ENCODE data around the gene PANX1. TPM values are rescaled to one million over a fixed set of nuclear protein-coding genes. Genes with fewer than 3 reads are reported as not detected.
"Not testable (repeated sequence)": the region's sequence is repeated elsewhere in the genome, so short reads cannot be mapped to it uniquely, and the experiment has no call there.

PANX1 gene
- total RNA-seq, 1 experiment from 2014 or later, result 62.9 TPM

DNA sequence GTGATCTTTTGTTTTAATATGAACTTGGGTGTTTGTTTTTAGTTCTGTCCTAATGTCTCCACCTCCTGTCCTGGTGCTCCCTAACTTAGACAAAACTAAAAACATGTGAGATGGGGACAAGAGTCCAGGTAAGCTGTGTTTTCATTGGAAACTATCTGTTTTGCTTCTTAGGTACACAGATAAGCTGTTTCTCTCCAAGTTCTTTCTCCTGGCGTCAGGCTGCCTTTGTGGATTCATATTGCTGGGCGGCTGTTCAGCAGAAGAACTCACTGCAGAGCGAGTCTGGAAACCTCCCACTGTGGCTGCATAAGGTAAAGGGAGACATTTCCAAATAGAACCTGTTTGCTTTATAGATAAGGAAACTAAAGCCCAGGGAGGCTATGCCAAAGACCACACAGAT lies 24.7 kb downstream of the PANX1 start:
- POLR2A ChIA-PET (ENCODE audit: unreplicated experiment), result no interaction called here
- intact Hi-C loops (cut with micrococcal nuclease), result no loop called here
- Histone ChIP-seq H3K4me1 (ENCODE audit: insufficient read depth, low read length) (peaks cover 51% of the 10 kb centered on the region), H3K79me2 (ENCODE audit: low read length) (peaks cover 65% of the 10 kb centered on the region), H3K36me3 (ENCODE audit: low read depth, low read length) (peaks cover 18% of the 10 kb centered on the region; the same call in 1 of the 2 replicates), H4K20me1 (ENCODE audit: low read length) (peaks cover 60% of the 10 kb centered on the region), H3F3A (ENCODE audit: low read length, unreplicated experiment) (no peaks in the 10 kb centered on the region), H3K4me2 (ENCODE audit: low read length) (no peak overlapping the region), H3K9ac (ENCODE audit: low read length) (no peak overlapping the region), H3K27ac (ENCODE audit: low read length) (no peak overlapping the region), H3K9me3 (ENCODE audit: low read length) (no peaks in the 10 kb centered on the region), H2AFZ (ENCODE audit: low read length) (no peak overlapping the region), H3K27me3 (ENCODE audit: low read length) (no peaks in the 10 kb centered on the region), H3K4me3 (ENCODE audit: low read length) (no peak overlapping the region), H3K9me2 (replicated peaks; ENCODE audit: low read length) (no peaks in the 10 kb centered on the region)
- no TSS peak for BruUV-seq (replicated peaks)
- TF ChIP-seq CTCF (conservative IDR thresholded peaks at IDR 0.05; ENCODE audit: low read depth, low read length) (no peak), EZH2 (IDR thresholded peaks at IDR 0.05; ENCODE audit: low read length, unreplicated experiment) (no peak), EZH2phosphoT487 (IDR thresholded peaks at IDR 0.05; ENCODE audit: borderline replicate concordance, low read length) (no peak)
- ATAC-seq (no peak), DNase-seq (no peak)
- CTCF ChIA-PET, result no interaction called here

DNA sequence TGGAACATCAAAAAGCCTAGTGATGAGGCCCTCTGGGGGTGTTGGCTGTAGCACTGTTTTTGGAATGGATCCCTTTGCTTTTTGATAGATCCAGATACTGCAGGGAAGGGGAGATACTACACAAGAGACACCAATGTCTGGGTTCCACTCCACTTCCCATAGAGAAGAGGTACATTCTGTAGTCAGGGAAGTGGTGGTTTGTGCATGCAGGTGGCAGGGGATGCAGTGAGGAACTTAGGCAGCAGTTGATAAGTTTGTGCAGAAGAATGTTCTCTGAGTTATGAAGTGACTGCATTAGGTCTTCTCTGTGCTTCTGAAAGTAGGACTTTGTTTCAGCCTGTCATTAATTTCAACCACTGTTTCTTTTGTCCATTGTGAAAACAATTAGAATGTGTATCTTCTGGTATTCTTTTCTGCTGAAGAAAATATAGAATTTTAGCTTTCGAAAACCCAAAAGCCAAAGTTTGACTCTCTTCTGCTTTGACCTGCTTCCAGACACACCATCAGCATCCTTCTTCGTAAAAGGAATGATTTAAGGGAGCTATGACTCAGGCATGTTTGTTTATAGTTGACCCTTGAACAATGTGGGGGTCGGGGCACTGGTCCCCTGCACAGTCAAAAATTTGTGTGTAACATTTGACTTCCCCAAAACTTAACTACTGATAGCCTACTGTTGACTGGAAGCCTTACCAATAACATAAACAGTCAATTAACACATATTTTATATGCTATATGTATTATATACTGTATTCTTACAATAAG lies 25.6 kb downstream of the PANX1 start:
- Histone ChIP-seq H3K79me2 (ENCODE audit: low read length) (peaks cover 55% of the 10 kb centered on the region), H3K9me3 (ENCODE audit: low read length) (no peaks in the 10 kb centered on the region), H3K27ac (ENCODE audit: low read length) (no peak overlapping the region), H4K20me1 (ENCODE audit: low read length) (peaks cover 51% of the 10 kb centered on the region), H3K9me2 (replicated peaks; ENCODE audit: low read length) (no peaks in the 10 kb centered on the region), H2AFZ (ENCODE audit: low read length) (no peak overlapping the region), H3K4me1 (ENCODE audit: insufficient read depth, low read length) (peaks cover 41% of the 10 kb centered on the region), H3K4me3 (ENCODE audit: low read length) (no peak overlapping the region), H3K27me3 (ENCODE audit: low read length) (no peaks in the 10 kb centered on the region), H3K36me3 (ENCODE audit: low read depth, low read length) (peaks cover 18% of the 10 kb centered on the region; the same call in 1 of the 2 replicates), H3K9ac (ENCODE audit: low read length) (no peak overlapping the region), H3K4me2 (ENCODE audit: low read length) (no peak overlapping the region), H3F3A (ENCODE audit: low read length, unreplicated experiment) (no peaks in the 10 kb centered on the region)
- no peak for TF ChIP-seq EZH2 (IDR thresholded peaks at IDR 0.05; ENCODE audit: low read length, unreplicated experiment)
- TF ChIP-seq CTCF (conservative IDR thresholded peaks at IDR 0.05; ENCODE audit: low read depth, low read length), result no peak
- TF ChIP-seq EZH2phosphoT487 (IDR thresholded peaks at IDR 0.05; ENCODE audit: borderline replicate concordance, low read length), result no peak
- ChIA-PET POLR2A (ENCODE audit: unreplicated experiment) (no interaction called here), CTCF (no interaction called here)
- no peak for ATAC-seq
- DNase-seq, result no peak
- BruUV-seq (replicated peaks), result no TSS peak
- intact Hi-C loops (cut with micrococcal nuclease), result no loop called here

GRCh38 chr11:94157339-94157738 lies 28.7 kb downstream of the PANX1 start:
- intact Hi-C loops (cut with micrococcal nuclease); H3K4me2 ChIP-seq (ENCODE audit: low read length); POLR2A ChIA-PET (ENCODE audit: unreplicated experiment); ATAC-seq; H3K9ac ChIP-seq (ENCODE audit: low read length); H3K9me3 ChIP-seq (ENCODE audit: low read length); H3K4me3 ChIP-seq (ENCODE audit: low read length); H3F3A ChIP-seq (ENCODE audit: low read length, unreplicated experiment); BruUV-seq (replicated peaks); H2AFZ ChIP-seq (ENCODE audit: low read length); DNase-seq; H3K27me3 ChIP-seq (ENCODE audit: low read length); H3K27ac ChIP-seq (ENCODE audit: low read length); CTCF ChIA-PET; H3K9me2 ChIP-seq (replicated peaks; ENCODE audit: low read length): not testable (repeated sequence)
- Histone ChIP-seq H3K36me3 (ENCODE audit: low read depth, low read length) (peaks cover 18% of the 10 kb centered on the region; the same call in 1 of the 2 replicates), H4K20me1 (ENCODE audit: low read length) (peaks cover 24% of the 10 kb centered on the region; the same call in 1 of the 2 replicates), H3K4me1 (ENCODE audit: insufficient read depth, low read length) (peaks cover 11% of the 10 kb centered on the region), H3K79me2 (ENCODE audit: low read length) (peaks cover 33% of the 10 kb centered on the region)
